Activated T-cell treated with anti-CD3 and anti-CD28 coated beads for 48 hours (primary cell): Measurements from ENCODE around the gene MORN1.
"Not testable (repeated sequence)": the region's sequence is repeated elsewhere in the genome, so short reads cannot be mapped to it uniquely, and the experiment has no call there.

Experiments used
- DNase-seq: peaks from one replicate; pipeline ENCODE4 v3.0.0-alpha.2; 2020; ENCODE audit warnings: low read depth

The MORN1 gene

GRCh38 chr1:2391041-2391930 is at the start of gene MORN1, which contains the start of gene RER1:
Gene MORN1, minus strand, starts transcription at chr1:2391554. Its CDS starts 21 bp downstream, at chr1:2391533.
Gene RER1, plus strand, starts transcription at chr1:2391841. Its CDS starts 3,950 bp downstream, at chr1:2395791.
- DNase-seq = peak; percentile 99

- not testable (repeated sequence) for DNase-seq
These were observed 49.0 kb upstream of the MORN1 start for GRCh38 chr1:2440346-2440745.

GRCh38 chr1:2439369-2439768 is 48.0 kb upstream of the MORN1 start:
- DNase-seq = no peak

- DNase-seq = no peak
These were observed 47.3 kb upstream of the MORN1 start for GRCh38 chr1:2438641-2439040.

GRCh38 chr1:2438038-2438437 is 46.7 kb upstream of the MORN1 start:
- DNase-seq = no peak

- no peak for DNase-seq
These were observed 46.3 kb upstream of the MORN1 start for GRCh38 chr1:2437617-2438016.

GRCh38 chr1:2436876-2437275 is 45.5 kb upstream of the MORN1 start:
- DNase-seq = no peak

- DNase-seq = no peak
These were observed 44.5 kb upstream of the MORN1 start for GRCh38 chr1:2435746-2436355.

- DNase-seq = no peak
These were observed 43.7 kb upstream of the MORN1 start for GRCh38 chr1:2435091-2435490.

GRCh38 chr1:2433936-2434655 is 42.7 kb upstream of the MORN1 start:
- DNase-seq = no peak

- DNase-seq = no peak
These were observed 41.8 kb upstream of the MORN1 start for GRCh38 chr1:2433196-2433595.

- DNase-seq = no peak
These were observed 41.1 kb upstream of the MORN1 start for GRCh38 chr1:2432441-2432844.

- no peak for DNase-seq
These were observed 40.2 kb upstream of the MORN1 start for GRCh38 chr1:2431518-2431917.

GRCh38 chr1:2431103-2431502 is 39.7 kb upstream of the MORN1 start:
- no peak for DNase-seq

GRCh38 chr1:2430592-2430973 is 39.2 kb upstream of the MORN1 start:
- DNase-seq = no peak

GRCh38 chr1:2429780-2430591 is 38.6 kb upstream of the MORN1 start:
- DNase-seq = peak; percentile 27

GRCh38 chr1:2428490-2428889 is 37.1 kb upstream of the MORN1 start:
- DNase-seq = no peak

- no peak for DNase-seq
These were observed 36.6 kb upstream of the MORN1 start for GRCh38 chr1:2427976-2428375.

GRCh38 chr1:2427051-2427450 is 35.7 kb upstream of the MORN1 start:
- no peak for DNase-seq

GRCh38 chr1:2426540-2426939 is 35.2 kb upstream of the MORN1 start:
- DNase-seq = no peak

GRCh38 chr1:2425892-2426291 is 34.5 kb upstream of the MORN1 start:
- DNase-seq = no peak

- DNase-seq = no peak
These were observed 31.2 kb upstream of the MORN1 start for GRCh38 chr1:2422523-2422922.
